ENCODE data around the gene CD22. TPM values are rescaled to one million over a fixed set of nuclear protein-coding genes. Genes with fewer than 3 reads are reported as not detected.

CD22 gene
- polyA plus RNA-seq, 1 donor (not counting 4 experiments of a cell fraction or from before 2014, with no cell fraction given): 0.26 TPM

DNA sequence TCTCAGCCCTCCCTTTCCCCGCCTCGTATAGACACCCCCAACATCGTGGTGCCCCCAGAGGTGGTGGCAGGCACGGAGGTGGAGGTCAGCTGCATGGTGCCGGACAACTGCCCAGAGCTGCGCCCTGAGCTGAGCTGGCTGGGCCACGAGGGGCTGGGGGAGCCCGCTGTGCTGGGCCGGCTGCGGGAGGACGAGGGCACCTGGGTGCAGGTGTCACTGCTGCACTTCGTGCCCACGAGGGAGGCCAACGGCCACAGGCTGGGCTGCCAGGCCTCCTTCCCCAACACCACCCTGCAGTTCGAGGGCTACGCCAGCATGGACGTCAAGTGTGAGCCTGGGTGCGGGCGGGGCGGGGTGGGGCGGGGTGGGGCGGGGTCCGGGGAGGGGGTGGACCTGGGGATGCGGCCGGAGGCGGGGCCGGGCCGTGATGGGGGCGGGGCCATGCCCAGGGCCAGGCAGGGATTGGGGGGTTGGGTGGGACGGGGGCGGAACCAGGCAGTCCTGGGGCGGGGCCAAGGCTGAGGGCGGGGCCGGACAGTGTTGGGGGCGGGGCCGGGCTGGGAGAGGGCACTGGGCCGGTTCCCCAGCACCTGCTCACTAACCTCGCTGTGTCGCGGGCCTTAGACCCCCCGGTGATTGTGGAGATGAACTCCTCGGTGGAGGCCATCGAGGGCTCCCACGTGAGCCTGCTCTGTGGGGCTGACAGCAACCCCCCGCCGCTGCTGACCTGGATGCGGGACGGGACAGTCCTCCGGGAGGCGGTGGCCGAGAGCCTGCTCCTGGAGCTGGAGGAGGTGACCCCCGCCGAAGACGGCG, 29.3 kb upstream of the CD22 start:
- peaks cover 11% of the 10 kb centered on the region for H3K27me3 ChIP-seq (ENCODE audit: control insufficient read depth, extremely low read depth, insufficient read depth, low read length)
- H3K79me2 ChIP-seq (ENCODE audit: control insufficient read depth, insufficient read depth, low read length): no peaks in the 10 kb centered on the region
- H4K20me1 ChIP-seq (ENCODE audit: control insufficient read depth, extremely low read depth, insufficient read depth, low read length): no peaks in the 10 kb centered on the region
- no peaks in the 10 kb centered on the region for H3K9me1 ChIP-seq (ENCODE audit: control insufficient read depth, extremely low read depth, insufficient read depth, low read length)
- no peak overlapping the region for H3K9ac ChIP-seq (ENCODE audit: control insufficient read depth, extremely low read depth, insufficient read depth, low read length)
- no peak for DNase-seq (ENCODE audit: low read depth, low spot score)
- no peaks in the 10 kb centered on the region for H3K9me3 ChIP-seq (ENCODE audit: control insufficient read depth, low read depth, low read length)
- dilution Hi-C loops (cut with MboI; ENCODE audit: extremely low pct_ligation_motif_present, low sequenced_read_pairs): no loop called here
- H3K4me2 ChIP-seq (ENCODE audit: control insufficient read depth, extremely low read depth, insufficient read depth, low read depth, low read length): no peak overlapping the region
- H3K4me1 ChIP-seq (ENCODE audit: control insufficient read depth, extremely low read depth, insufficient read depth, low read length): no peaks in the 10 kb centered on the region
- no peak for FAIRE-seq
- H3K4me3 ChIP-seq (ENCODE audit: control insufficient read depth in 2 of 3, extremely low read depth in 1 of 3, insufficient read depth in 2 of 3, low read depth in 1 of 3, low read length in 3 of 3): no peak overlapping the region
- H3K36me3 ChIP-seq (ENCODE audit: control insufficient read depth in 2 of 2, extremely low read depth in 1 of 2, insufficient read depth in 2 of 2, low read length in 2 of 2): no peaks in the 10 kb centered on the region
- TF ChIP-seq, protein P1, sequence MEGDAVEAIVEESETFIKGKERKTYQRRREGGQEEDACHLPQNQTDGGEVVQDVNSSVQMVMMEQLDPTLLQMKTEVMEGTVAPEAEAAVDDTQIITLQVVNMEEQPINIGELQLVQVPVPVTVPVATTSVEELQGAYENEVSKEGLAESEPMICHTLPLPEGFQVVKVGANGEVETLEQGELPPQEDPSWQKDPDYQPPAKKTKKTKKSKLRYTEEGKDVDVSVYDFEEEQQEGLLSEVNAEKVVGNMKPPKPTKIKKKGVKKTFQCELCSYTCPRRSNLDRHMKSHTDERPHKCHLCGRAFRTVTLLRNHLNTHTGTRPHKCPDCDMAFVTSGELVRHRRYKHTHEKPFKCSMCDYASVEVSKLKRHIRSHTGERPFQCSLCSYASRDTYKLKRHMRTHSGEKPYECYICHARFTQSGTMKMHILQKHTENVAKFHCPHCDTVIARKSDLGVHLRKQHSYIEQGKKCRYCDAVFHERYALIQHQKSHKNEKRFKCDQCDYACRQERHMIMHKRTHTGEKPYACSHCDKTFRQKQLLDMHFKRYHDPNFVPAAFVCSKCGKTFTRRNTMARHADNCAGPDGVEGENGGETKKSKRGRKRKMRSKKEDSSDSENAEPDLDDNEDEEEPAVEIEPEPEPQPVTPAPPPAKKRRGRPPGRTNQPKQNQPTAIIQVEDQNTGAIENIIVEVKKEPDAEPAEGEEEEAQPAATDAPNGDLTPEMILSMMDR (optimal IDR thresholded peaks at IDR 0.05 in 1 of 3, IDR thresholded peaks at IDR 0.05 in 1 of 3, conservative IDR thresholded peaks at IDR 0.05 in 1 of 3; ENCODE audit: extremely low read depth in 1 of 3, insufficient read depth in 2 of 3, low read length in 3 of 3): no peak
- no peak for TF ChIP-seq EZH2 (IDR thresholded peaks at IDR 0.05; ENCODE audit: low read length)
- H2AFZ ChIP-seq (ENCODE audit: control insufficient read depth, low read length): no peak overlapping the region
- H3K27ac ChIP-seq (ENCODE audit: control insufficient read depth, insufficient read depth, low read length): no peak overlapping the region

- no peaks in the 10 kb centered on the region for H4K20me1 ChIP-seq (ENCODE audit: control insufficient read depth, extremely low read depth, insufficient read depth, low read length)
- H2AFZ ChIP-seq (ENCODE audit: control insufficient read depth, low read length): no peak overlapping the region
- DNase-seq (ENCODE audit: low read depth, low spot score) (no peak), FAIRE-seq (no peak)
- dilution Hi-C loops (cut with MboI; ENCODE audit: extremely low pct_ligation_motif_present, low sequenced_read_pairs): no loop called here
- TF ChIP-seq, protein P1 (optimal IDR thresholded peaks at IDR 0.05 in 1 of 3, IDR thresholded peaks at IDR 0.05 in 1 of 3, conservative IDR thresholded peaks at IDR 0.05 in 1 of 3; ENCODE audit: extremely low read depth in 1 of 3, insufficient read depth in 2 of 3, low read length in 3 of 3): no peak
- no peak for TF ChIP-seq EZH2 (IDR thresholded peaks at IDR 0.05; ENCODE audit: low read length)
- H3K4me2 ChIP-seq (ENCODE audit: control insufficient read depth, extremely low read depth, insufficient read depth, low read depth, low read length): no peak overlapping the region
- H3K9ac ChIP-seq (ENCODE audit: control insufficient read depth, extremely low read depth, insufficient read depth, low read length): no peak overlapping the region
- H3K4me3 ChIP-seq (ENCODE audit: control insufficient read depth in 2 of 3, extremely low read depth in 1 of 3, insufficient read depth in 2 of 3, low read depth in 1 of 3, low read length in 3 of 3): no peak overlapping the region
- no peak overlapping the region for H3K27ac ChIP-seq (ENCODE audit: control insufficient read depth, insufficient read depth, low read length)
- H3K36me3 ChIP-seq (ENCODE audit: control insufficient read depth in 2 of 2, extremely low read depth in 1 of 2, insufficient read depth in 2 of 2, low read length in 2 of 2): no peaks in the 10 kb centered on the region
- no peaks in the 10 kb centered on the region for H3K9me3 ChIP-seq (ENCODE audit: control insufficient read depth, low read depth, low read length)
- peaks cover 10% of the 10 kb centered on the region for H3K27me3 ChIP-seq (ENCODE audit: control insufficient read depth, extremely low read depth, insufficient read depth, low read length)
- no peaks in the 10 kb centered on the region for H3K79me2 ChIP-seq (ENCODE audit: control insufficient read depth, insufficient read depth, low read length)
- H3K4me1 ChIP-seq (ENCODE audit: control insufficient read depth, extremely low read depth, insufficient read depth, low read length): no peaks in the 10 kb centered on the region
- no peaks in the 10 kb centered on the region for H3K9me1 ChIP-seq (ENCODE audit: control insufficient read depth, extremely low read depth, insufficient read depth, low read length)
Measured at GRCh38 chr19:35300339-35300649, 28.7 kb upstream of the CD22 start.

Data from keratinocyte (primary cell).